Sigmoid colon (tissue), 4 donors: ENCODE measurements around the gene SIRT6.
"Not testable (repeated sequence)": the region's sequence is repeated elsewhere in the genome, so short reads cannot be mapped to it uniquely, and the experiment has no call there.

Experiments used
- CTCF ChIP-seq, 4 experiments: fragments of 450-650 bp in 3 of 4; fragments of 200-600 bp in 1 of 4; IDR thresholded peaks; one replicate each; pipeline ENCODE4 v1.5.1; 2016 to 2019; ENCODE audit warnings: antibody characterized with exemption in 4 of 4, mild to moderate bottlenecking in 3 of 4, moderate library complexity in 2 of 4
- EP300 ChIP-seq, 4 donors: sonication (generic); formaldehyde crosslinking; IDR thresholded peaks; one replicate each; pipeline ENCODE4 v1.6.1; 2017; ENCODE audit warnings: antibody characterized with exemption in 4 of 4
- POLR2A ChIP-seq, 2 donors: fragments of 450-650 bp; IDR thresholded peaks; one replicate each; pipeline ENCODE4 v1.6.1; 2016; ENCODE audit warnings: antibody characterized with exemption in 2 of 2, mild to moderate bottlenecking in 2 of 2, moderate library complexity in 2 of 2

DNA sequence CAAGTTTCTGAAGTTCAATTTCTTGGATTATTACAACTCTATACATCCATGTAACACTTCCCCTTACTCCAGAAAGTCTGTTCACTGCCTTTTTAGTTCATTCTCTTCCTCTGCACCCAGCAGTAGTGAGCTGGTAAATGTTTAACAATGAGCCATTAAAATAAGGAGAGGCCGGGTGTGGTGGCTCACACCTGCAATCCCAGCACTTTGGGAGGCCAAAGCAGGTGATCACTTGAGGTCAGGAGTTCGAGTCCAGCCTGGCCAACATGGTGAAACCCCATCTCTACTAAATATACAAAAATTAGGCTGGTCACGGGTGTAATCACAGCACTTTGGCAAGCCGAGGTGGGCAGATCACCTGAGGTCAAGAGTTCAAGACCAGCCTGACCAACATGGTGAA is 55.0 kb downstream of the SIRT6 start:
- TF ChIP-seq CTCF, POLR2A, EP300 (IDR thresholded peaks at IDR 0.05): not testable (repeated sequence)
